Adrenal gland (tissue), 12 donors: ENCODE results near the gene SSTR3. TPM values are rescaled to one million over a fixed set of nuclear protein-coding genes. Genes with fewer than 3 reads are reported as not detected.
A peak's percentile ranks its signal among the peaks of the same experiment; 100 is the strongest.

Experiments
- DNase-seq, 7 donors: peaks; one replicate each; pipeline ENCODE4 v3.0.0-alpha.2; 2019 to 2020
- H3K27ac ChIP-seq, 5 donors: fragments of 200-600 bp; sonication (generic) in 4 of 5; 1 replicate in 3 of 5; 2 replicates in 2 of 5; pipeline versions ENCODE4 v1.5.1 to v1.8.0; 2016 to 2020; ENCODE audit warnings: mild to moderate bottlenecking in 1 of 5
- H3K27me3 ChIP-seq: fragments of 200-600 bp; 2 replicates; pipeline ENCODE4 v1.8.0; 2021
- H3K36me3 ChIP-seq, 2 donors: fragments of 200-600 bp; replicated peaks in 1 of 2; 1 replicate in 1 of 2; 2 replicates in 1 of 2; pipeline versions ENCODE4 v1.5.1 to v1.8.0; 2018 to 2022
- H3K4me1 ChIP-seq, 2 donors: fragments of 200-600 bp; replicated peaks in 1 of 2; 1 replicate in 1 of 2; 2 replicates in 1 of 2; pipeline versions ENCODE4 v1.5.1 to v1.8.0; 2018 to 2021
- H3K4me3 ChIP-seq, 4 donors: fragments of 200-600 bp; sonication (generic) in 3 of 4; one replicate each; pipeline ENCODE4 v1.5.1; 2016 to 2018
- H3K9me3 ChIP-seq, 3 donors: fragments of 200-600 bp; sonication (generic) in 1 of 3; replicated peaks in 1 of 3; 1 replicate in 2 of 3; 2 replicates in 1 of 3; pipeline versions ENCODE4 v1.5.1 to v1.8.0; 2016 to 2021
- CTCF ChIP-seq, 6 experiments: fragments of 450-650 bp in 4 of 6; fragments of 200-600 bp in 2 of 6; sonication (generic) in 1 of 6; IDR thresholded peaks; 1 replicate in 5 of 6; 2 replicates in 1 of 6; pipeline versions ENCODE4 v1.5.1 to v1.8.0; 2016 to 2021; ENCODE audit warnings: antibody characterized with exemption in 6 of 6, mild to moderate bottlenecking in 2 of 6, moderate library complexity in 1 of 6
- POLR2A ChIP-seq, 2 donors: fragments of 450-650 bp; IDR thresholded peaks; one replicate each; pipeline ENCODE4 v1.6.1; 2017; ENCODE audit warnings: antibody characterized with exemption in 2 of 2, mild to moderate bottlenecking in 2 of 2, moderate library complexity in 1 of 2
- WGBS, 4 donors: extraction: QIAGEN DNeasy Blood & Tissue Kit in 2 of 4; methylation state at CpG; one replicate each; pipeline versions ENCODE4 v1.1.5 to v1.1.7; 2013 to 2017; 5-methylcytosine and 5-hydroxymethylcytosine counted together
- intact Hi-C, 2 donors: fragments of 100-400 bp; cut with DNase I; formaldehyde crosslinking; loops; one replicate each; pipeline versions ENCODE4 v1.14.1 to v1.15.0; 2022 to 2023
- polyA plus RNA-seq, 3 donors: library from polyadenylated mRNA; stranded (reverse); fragments of 200-250 nt in 2 of 3; fragments of 350-450 nt in 1 of 3; fragmentation: Illumina TruSeq in 1 of 3; extraction: RNeasy Lipid Tissue Mini Kit (QIAGEN cat#74804) in 1 of 3; gene quantifications; one replicate each; pipeline ENCODE4 v1.2.3, GENCODE V29; 2013 to 2014
- total RNA-seq, 9 donors: library from RNA; depleted of rRNA in 4 of 9; stranded (reverse); fragments of >200 nt in 4 of 9; fragments of 120-200 nt in 1 of 9; fragmentation: NEBNext Ultra II Directional in 1 of 9; extraction: Animal tissue kit (Norgen Biotek cat#: 25700) in 1 of 9; gene quantifications; one replicate each; pipeline versions ENCODE4 v1.1.0 to v1.2.4, GENCODE V29; 2013 to 2023
- donor health status: healthy with polysubstance abuse.
- donor health status: Bipolar disorder and iron deficiency.
- donor health status: DM: yes; HTN: yes; CAD: no.
- donor health status: DM: no; HTN: no; CAD: no.
- donor health status: DM: no; HTN: no; CAD: no.
- donor health status: DM: yes; HTN: yes; CAD: no.

SSTR3 gene
- total and polyA plus RNA-seq, 12 donors: 0.28 to 2.0 (median 0.50) TPM; not detected in 1

DNA sequence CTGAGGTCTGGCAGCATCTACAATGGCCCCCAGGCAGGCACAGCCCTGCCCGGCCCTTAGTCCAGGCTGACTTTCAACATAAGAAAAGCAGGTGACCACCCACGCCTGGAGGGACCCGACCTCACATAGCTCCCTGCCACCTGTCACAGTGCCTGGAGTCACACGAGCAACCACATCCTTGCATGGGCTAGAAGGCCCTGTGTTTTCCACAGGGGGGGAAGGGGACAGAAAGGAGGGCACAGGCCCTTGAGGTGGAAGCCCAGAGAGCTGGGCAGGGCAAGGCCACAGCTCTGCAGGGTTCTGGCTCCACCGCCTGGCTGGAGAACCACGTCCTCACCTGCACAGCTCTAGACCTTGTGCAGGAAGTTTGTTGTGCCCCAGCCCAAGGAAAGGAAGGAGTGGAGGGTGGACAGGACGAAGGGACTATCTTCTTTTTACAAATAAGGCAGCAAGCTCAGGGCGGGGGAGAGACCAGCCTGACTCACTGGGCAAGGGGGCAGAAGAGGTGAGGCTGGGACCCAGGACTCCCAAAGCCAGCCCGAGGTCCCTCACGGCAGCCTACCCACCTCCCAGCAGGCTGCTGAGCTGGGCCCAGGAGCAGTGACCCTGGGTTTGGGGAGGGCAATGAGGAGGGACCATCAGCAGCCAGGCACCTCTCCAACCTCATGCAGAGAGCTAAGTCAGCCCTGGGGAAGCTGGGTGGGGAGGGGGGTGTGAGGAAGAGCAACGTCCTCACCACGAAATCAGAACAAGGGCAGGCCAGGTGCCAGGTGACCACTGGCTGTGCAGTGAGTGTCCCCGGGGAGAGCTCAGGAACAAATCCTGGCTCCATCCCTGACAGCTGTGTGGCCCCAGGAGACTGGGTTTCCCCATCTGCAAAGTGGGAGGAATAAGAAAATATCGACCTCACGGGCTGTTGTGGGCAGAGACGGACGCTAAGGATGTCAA lies 28.6 kb downstream of the SSTR3 start:
- no peak for TF ChIP-seq POLR2A (IDR thresholded peaks at IDR 0.05)
- peak in 2 of 6 experiments; percentile 3 to 17 for TF ChIP-seq CTCF (IDR thresholded peaks at IDR 0.05)
- peak in 1 of 7 donors; percentile 41 for DNase-seq
- Histone ChIP-seq H3K4me1 (peaks cover 22 to 51% of the 10 kb centered on the region in 2 donors), H3K9me3 (no peaks in the 10 kb centered on the region), H3K4me3 (no peak overlapping the region), H3K27ac (peak overlapping the region in 2 of 5 donors; percentile 16 to 26), H3K27me3 (no peaks in the 10 kb centered on the region), H3K36me3 (no peaks in the 10 kb centered on the region)
- intact Hi-C loops: no loop called here
- WGBS, 4 donors: 51 to 68% (median 61%) methylated on average over 6 to 17 of the region's 17 CpGs

DNA sequence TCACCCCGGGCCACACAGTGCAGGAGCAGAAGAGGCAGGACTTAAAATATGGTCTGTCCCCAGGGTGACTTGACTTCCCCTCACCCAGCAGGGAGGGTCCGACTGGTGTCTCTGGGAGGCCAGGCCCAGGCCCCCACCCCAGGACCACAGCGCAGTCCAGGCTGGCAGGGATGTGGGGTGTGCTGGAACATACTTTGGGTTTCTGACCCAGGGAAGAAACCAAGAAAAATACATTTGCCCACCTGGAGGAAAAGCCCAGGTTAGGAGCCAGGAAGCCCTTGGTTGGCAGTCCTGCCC lies 29.4 kb downstream of the SSTR3 start:
- TF ChIP-seq CTCF (IDR thresholded peaks at IDR 0.05) (no peak), POLR2A (IDR thresholded peaks at IDR 0.05) (no peak)
- whole genome bisulfite sequencing, 4 donors: 63 to 94% (median 83%) methylated on average over 2 to 3 of the region's 3 CpGs
- H3K36me3 ChIP-seq: no peaks in the 10 kb centered on the region
- no peaks in the 10 kb centered on the region for H3K27me3 ChIP-seq
- no peak for DNase-seq
- H3K4me1 ChIP-seq: peaks cover 25 to 51% of the 10 kb centered on the region in 2 donors
- intact Hi-C loops: no loop called here
- no peak overlapping the region for H3K27ac ChIP-seq
- H3K9me3 ChIP-seq: no peaks in the 10 kb centered on the region
- H3K4me3 ChIP-seq: no peak overlapping the region

GRCh38 chr22:37182101-37182948 lies 30.0 kb downstream of the SSTR3 start:
- peaks cover 29 to 51% of the 10 kb centered on the region in 2 donors for H3K4me1 ChIP-seq
- DNase-seq: no peak
- no peaks in the 10 kb centered on the region for H3K9me3 ChIP-seq
- H3K4me3 ChIP-seq: no peak overlapping the region
- 85 to 94% (median 88%) methylated on average over 22 to 37 of the region's 37 CpGs for WGBS, 4 donors
- H3K27me3 ChIP-seq: no peaks in the 10 kb centered on the region
- no peak overlapping the region for H3K27ac ChIP-seq
- TF ChIP-seq CTCF (IDR thresholded peaks at IDR 0.05): no peak
- TF ChIP-seq POLR2A (IDR thresholded peaks at IDR 0.05): no peak
- intact Hi-C loops: no loop called here
- H3K36me3 ChIP-seq: no peaks in the 10 kb centered on the region

GRCh38 chr22:37181681-37182080 lies 30.6 kb downstream of the SSTR3 start:
- intact Hi-C loops: no loop called here
- peaks cover 29 to 51% of the 10 kb centered on the region in 2 donors for H3K4me1 ChIP-seq

More at GRCh38 chr22:37181681-37182080, 30.6 kb downstream of the SSTR3 start:
- no peak overlapping the region for H3K4me3 ChIP-seq
- 73 to 92% (median 84%) methylated on average over 4 of the region's 4 CpGs for WGBS, 4 donors
- H3K27me3 ChIP-seq: no peaks in the 10 kb centered on the region
- no peaks in the 10 kb centered on the region for H3K36me3 ChIP-seq
- no peak overlapping the region for H3K27ac ChIP-seq
- no peaks in the 10 kb centered on the region for H3K9me3 ChIP-seq
- no peak for DNase-seq
- TF ChIP-seq CTCF (IDR thresholded peaks at IDR 0.05) (no peak), POLR2A (IDR thresholded peaks at IDR 0.05) (no peak)
